Motor neuron (in vitro differentiated cells): ENCODE data around the gene FOXP1. TPM values are rescaled to one million over a fixed set of nuclear protein-coding genes. Genes with fewer than 3 reads are reported as not detected.

Experiments
- ATAC-seq, 8 experiments: fragments of 200-7000 bp; cut with Tn5 transposase; replicated peaks in 6 of 8; 2 replicates each; pipeline ENCODE4 v1.8.0; 2021; ENCODE audit warnings: mild to moderate bottlenecking in 8 of 8, moderate library complexity in 8 of 8
- H3K27ac ChIP-seq, 2 donors: fragments of 250-450 bp; sonication (Bioruptor Pico); 2 replicates each; pipeline ENCODE4 v1.9.0; 2021; ENCODE audit warnings: antibody characterized with exemption in 2 of 2, mild to moderate bottlenecking in 2 of 2, moderate library complexity in 1 of 2
- H3K4me1 ChIP-seq, 2 donors: fragments of 250-450 bp; sonication (Bioruptor Pico); replicated peaks in 1 of 2; 2 replicates each; pipeline ENCODE4 v1.6.1; 2021; ENCODE audit warnings: antibody characterized with exemption in 2 of 2, mild to moderate bottlenecking in 2 of 2, moderate library complexity in 1 of 2
- H3K4me3 ChIP-seq, 5 donors: fragments of 250-450 bp; sonication (Bioruptor Pico); 2 replicates each; pipeline ENCODE4 v1.9.0; 2021; ENCODE audit warnings: antibody characterized with exemption in 5 of 5, mild to moderate bottlenecking in 5 of 5, moderate library complexity in 4 of 5
- WGBS, 10 experiments: fragments of 450-650 bp; shearing (Covaris generic); methylation state at CpG; one replicate each; pipeline ENCODE4 v1.0.0; 2022; 5-methylcytosine and 5-hydroxymethylcytosine counted together
- in situ Hi-C, 9 experiments: fragments of 400-800 bp; cut with MboI; loops; one replicate each; pipeline ENCODE4 v1.15.0; 2021; ENCODE audit warnings: low sequenced_read_pairs in 9 of 9, low pct_unique_long_range_greater_than_20kb in 2 of 9; ENCODE audit not compliant: unreplicated experiment in 9 of 9
- total RNA-seq, 8 experiments: library from RNA; unstranded; fragments of 300-600 nt; gene quantifications; 2 replicates each; pipeline versions ENCODE4 v1.2.3 to v1.2.4, GENCODE V29; 2022

The FOXP1 gene
- total RNA-seq, 8 experiments from 2014 or later, result 7.0 to 118 (median 74.5) TPM

DNA sequence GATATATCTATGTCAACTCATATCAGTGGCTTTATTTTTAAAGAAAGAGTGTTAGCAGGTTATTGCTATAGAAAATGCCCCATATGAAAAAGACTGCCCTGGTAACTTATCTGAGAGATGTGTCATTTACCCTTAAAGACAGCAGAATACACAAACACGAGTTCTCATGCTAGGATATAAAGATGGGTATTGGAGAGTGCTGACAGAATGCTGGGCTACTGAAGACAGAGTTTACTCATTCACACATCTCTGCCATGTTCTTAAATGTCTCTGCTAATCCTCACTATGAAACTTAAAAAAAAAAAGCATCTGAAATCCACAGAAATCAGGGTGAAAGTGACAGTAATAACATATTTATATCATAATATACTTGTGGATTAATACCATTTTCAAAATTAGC is 126.7 kb downstream of the FOXP1 start:
- WGBS, 10 experiments, result 17 to 100% (median 85%) methylated on average over 1 of the region's 1 CpG; no CpG with 5 or more reads in 2 of the 10 experiments
- Histone ChIP-seq H3K4me3 (no peak overlapping the region), H3K27ac (no peak overlapping the region), H3K4me1 (peaks cover 9 to 13% of the 10 kb centered on the region in 2 donors)
- no peak for ATAC-seq
- in situ Hi-C loops, result no loop called here

DNA sequence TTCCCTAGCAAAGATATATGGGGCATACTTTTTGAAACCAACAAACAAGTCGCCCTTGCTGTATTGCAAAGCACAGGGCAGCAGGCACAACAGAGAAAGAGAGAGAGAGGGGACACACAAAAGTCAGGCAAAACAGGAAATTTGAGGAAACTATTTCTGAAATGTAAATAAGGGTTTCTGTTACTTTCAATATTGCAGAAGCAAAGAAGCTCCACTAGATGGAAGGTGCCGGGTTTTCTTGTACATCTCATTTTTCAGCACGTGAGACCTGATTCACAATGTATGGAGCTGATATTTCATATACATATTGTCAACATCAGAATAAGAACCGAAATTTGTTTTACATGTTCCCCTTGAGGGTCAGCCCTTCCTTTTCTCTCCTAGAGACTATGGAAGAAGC is 127.4 kb downstream of the FOXP1 start:
- in situ Hi-C loops, result no loop called here
- WGBS, 10 experiments, result 27 to 100% (median 77%) methylated on average over 1 to 4 of the region's 4 CpGs; no CpG with 5 or more reads in 2 of the 10 experiments
- ATAC-seq, result no peak
- H3K4me3 ChIP-seq, result no peak overlapping the region
- no peak overlapping the region for H3K27ac ChIP-seq
- peaks cover 12 to 18% of the 10 kb centered on the region in 2 donors for H3K4me1 ChIP-seq

DNA sequence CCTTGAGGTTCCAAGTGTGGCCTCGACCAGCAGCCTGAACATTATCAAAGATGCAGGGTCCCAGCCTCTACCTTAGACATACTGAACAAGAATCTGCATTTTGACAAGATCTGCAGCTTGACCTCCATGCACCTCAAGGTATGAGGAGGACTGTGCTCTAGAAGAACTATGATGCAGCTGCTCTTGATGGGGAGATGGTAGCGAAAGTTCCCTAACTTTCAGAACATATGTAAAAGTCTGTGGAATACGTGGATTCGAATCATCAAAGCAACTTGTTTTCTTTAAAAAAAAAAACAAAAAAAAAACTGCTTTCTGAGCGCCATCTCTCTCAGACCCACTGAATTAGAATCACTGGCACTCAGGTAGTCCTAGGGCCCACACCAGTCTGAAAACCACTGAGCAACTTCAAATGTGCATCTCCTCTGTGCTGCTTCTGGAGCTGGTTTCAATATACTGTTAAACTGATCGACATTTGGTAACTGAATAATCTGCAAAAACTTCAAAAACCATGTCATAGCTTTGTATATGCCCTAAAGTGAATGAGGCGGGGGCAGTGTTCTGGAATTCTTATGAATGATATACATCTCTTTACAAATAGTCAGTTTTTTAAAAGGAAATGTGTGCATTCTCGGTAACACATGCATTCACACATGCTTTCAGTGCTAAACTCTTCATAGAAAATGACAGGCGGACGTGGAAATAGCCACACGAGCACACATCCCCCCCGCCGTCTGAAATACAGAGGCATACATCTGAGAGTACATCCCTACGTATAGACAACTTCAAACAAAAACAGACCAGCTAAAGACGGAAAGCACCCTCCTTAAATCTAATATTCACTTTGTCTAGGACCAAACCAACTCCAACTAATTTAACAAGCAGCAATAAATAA is 128.8 kb downstream of the FOXP1 start:
- no peak for ATAC-seq

DNA sequence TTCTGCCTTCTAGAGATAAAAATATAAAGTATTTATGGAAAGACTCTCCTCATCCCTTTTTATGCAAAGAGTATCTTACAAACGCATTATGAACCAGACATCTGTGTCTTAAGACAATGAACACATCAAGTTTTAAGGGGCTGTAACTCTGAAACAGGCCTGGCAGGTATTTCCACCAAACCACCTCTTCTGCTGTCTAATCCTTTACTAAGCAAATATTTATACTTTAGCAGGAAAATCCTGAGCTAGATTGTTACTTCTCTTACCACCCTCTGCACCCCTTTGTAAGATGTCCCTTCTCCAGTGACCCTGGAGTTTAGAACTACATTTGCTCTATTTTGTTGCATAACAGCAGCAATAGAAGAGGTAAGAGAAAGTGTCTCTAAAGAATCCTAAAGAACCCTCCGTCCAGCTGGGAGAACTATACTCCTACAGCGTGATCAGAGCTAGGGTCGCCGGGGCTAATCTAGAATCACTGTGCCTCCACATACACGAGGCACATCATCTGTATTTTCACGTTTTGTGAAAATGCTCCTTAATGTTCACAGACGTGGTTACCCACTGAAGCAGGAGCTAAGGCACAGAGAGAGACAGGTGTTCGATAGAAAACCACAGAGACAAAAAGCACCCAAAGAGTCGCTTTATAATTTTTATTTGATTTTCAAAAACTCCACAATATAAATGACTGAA is 129.6 kb downstream of the FOXP1 start:
- in situ Hi-C loops, result no loop called here
- Histone ChIP-seq H3K27ac (no peak overlapping the region), H3K4me1 (peaks cover 19 to 29% of the 10 kb centered on the region in 2 donors), H3K4me3 (no peak overlapping the region)
- 71 to 100% (median 91%) methylated on average over 1 to 10 of the region's 10 CpGs for WGBS, 10 experiments
- no peak for ATAC-seq

More for the DNA sequence above, 128.8 kb downstream of the FOXP1 start:
- in situ Hi-C loops, result no loop called here
- no peak overlapping the region for H3K4me3 ChIP-seq
- no peak overlapping the region for H3K27ac ChIP-seq
- peaks cover 19 to 32% of the 10 kb centered on the region in 2 donors for H3K4me1 ChIP-seq
- 80 to 100% (median 90%) methylated on average over 1 to 14 of the region's 15 CpGs; no CpG with 5 or more reads in 1 of the 10 experiments for WGBS, 10 experiments

DNA sequence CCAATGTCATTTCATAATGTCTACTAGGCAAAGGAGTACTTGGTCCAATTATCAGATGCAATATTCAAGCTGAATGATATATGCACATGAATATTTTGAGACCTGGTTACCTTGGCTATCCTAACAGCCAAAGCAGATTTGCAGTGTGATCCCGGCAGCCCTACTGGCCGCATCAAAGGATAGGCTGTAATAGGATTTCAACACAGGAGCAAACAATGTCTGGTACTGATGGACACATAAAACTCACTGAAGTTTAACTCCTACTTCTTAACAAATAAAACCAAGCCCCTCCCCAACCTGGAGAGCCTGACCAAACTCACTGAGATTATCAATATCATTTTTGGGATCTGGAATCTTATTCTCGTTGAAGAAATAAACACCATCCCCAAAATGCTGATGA is 130.2 kb downstream of the FOXP1 start:
- 93 to 100% (median 98%) methylated on average over 1 to 3 of the region's 3 CpGs; no CpG with 5 or more reads in 4 of the 10 experiments for WGBS, 10 experiments
- no peak overlapping the region for H3K4me3 ChIP-seq
- in situ Hi-C loops, result no loop called here
- ATAC-seq, result no peak
- no peak overlapping the region for H3K27ac ChIP-seq
- H3K4me1 ChIP-seq, result peaks cover 19 to 24% of the 10 kb centered on the region in 2 donors

DNA sequence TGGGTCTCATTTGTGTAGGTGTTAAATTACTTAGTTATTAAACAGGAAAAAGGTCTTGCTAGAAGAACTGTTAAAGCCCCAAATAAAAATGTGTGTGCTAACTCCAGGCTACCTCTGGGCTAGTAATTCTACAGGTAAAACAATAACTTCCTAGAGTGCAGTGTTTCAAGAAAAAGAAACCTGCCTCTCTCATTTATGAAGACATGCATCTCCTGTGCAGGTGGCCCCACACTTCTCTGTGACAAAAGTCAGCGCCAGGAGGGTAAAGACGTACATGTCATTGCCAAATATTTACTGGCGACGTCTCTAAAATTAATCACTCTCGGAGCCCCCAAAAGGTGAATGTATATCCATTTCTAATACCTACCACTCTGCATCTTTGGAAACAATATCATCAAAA is 131.7 kb downstream of the FOXP1 start:
- no peak overlapping the region for H3K27ac ChIP-seq
- no peak for ATAC-seq
- peaks cover 19 to 24% of the 10 kb centered on the region in 2 donors for H3K4me1 ChIP-seq
- 58 to 100% (median 93%) methylated on average over 2 to 5 of the region's 5 CpGs; no CpG with 5 or more reads in 4 of the 10 experiments for WGBS, 10 experiments
- no peak overlapping the region for H3K4me3 ChIP-seq
- in situ Hi-C loops, result no loop called here

DNA sequence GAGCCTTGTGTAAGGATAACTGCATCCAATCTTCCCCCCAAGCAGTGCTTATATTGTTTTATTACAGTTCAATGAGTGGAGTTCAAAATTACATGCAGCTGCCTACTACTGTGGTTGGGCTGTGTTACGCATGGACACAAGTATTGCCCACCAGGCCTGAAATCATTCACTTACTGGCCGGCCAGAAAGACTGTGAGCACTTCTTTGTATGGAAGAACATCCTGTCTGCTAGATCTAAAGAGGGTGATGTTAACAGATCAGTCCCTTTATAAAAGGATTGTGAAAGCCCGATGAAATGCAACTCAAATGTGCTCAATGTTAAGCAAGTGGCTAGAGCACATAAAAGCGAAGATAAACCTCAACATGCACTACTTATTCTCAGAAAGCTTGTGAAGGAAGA is 132.5 kb downstream of the FOXP1 start:
- H3K4me1 ChIP-seq, result peaks cover 19 to 24% of the 10 kb centered on the region in 2 donors
- in situ Hi-C loops, result no loop called here
- H3K4me3 ChIP-seq, result no peak overlapping the region
- no peak overlapping the region for H3K27ac ChIP-seq
- WGBS, 10 experiments, result 31 to 94% (median 77%) methylated on average over 1 to 4 of the region's 4 CpGs
- peak in 5 of 8 experiments; percentile 49 to 74 (median 67) for ATAC-seq

DNA sequence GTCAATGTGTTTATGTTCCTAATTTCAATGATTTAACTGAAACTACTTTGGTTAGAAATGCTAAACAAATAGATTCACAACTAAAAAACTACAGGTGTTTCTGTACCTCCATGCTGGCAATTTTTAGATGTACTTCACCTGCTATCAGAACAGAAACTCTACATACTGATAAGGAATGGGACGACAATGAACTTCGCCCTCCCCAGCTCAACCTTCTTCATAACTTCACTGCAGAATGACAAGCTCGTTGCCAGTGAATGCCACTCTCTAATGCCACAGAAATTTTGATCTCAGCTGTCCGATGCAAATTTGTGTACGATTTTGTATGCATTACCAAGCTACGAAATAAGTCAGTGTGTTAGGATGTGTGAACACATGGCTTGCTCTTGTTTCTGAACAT is 133.4 kb downstream of the FOXP1 start:
- Histone ChIP-seq H3K4me1 (peaks cover 19 to 24% of the 10 kb centered on the region in 2 donors), H3K4me3 (no peak overlapping the region), H3K27ac (no peak overlapping the region)
- 82 to 100% (median 95%) methylated on average over 1 to 6 of the region's 6 CpGs; no CpG with 5 or more reads in 3 of the 10 experiments for WGBS, 10 experiments
- in situ Hi-C loops, result no loop called here
- ATAC-seq, result no peak

DNA sequence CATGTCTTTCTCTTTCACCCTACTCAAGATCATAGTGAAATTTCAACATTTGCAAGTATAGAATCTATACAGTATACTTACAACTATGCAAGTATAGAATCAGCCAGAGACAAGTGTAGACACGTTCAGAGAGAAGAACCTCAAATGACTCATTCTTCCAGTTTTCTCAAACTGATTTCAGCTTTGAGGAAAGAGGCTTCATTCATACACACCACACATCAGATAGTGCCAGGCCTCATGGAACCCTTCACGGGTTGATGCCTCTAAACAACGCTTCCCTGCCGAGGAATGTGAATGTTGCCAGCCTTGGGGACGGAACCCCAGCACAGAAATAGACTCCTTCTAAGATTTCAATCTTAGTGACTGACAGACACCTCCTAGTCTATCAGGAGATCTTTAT is 135.7 kb downstream of the FOXP1 start:
- Histone ChIP-seq H3K27ac (no peak overlapping the region), H3K4me3 (no peak overlapping the region), H3K4me1 (peaks cover 17 to 24% of the 10 kb centered on the region in 2 donors)
- ATAC-seq, result no peak
- in situ Hi-C loops, result no loop called here
- WGBS, 10 experiments, result 71 to 93% (median 91%) methylated on average over 1 to 5 of the region's 5 CpGs; no CpG with 5 or more reads in 3 of the 10 experiments

DNA sequence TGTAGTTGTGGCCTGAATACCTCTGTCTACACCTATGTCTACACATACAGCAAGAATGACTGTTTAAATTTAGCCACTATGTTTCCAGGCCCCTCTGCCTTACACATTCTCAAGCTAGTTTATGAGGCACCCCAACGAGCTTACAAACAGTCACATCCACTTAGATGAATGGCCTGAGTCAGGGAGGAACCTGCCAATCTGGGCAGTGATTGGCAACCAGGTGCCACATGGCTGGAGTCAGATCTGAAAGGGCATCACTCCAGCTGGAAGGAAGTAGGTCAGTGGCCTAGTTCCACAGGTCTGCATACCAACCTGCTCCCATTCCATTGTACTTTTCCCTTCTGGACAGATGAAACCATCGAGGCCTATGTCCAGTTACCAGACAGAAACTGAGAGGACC is 136.3 kb downstream of the FOXP1 start:
- 67 to 100% (median 100%) methylated on average over 1 to 2 of the region's 2 CpGs; no CpG with 5 or more reads in 4 of the 10 experiments for whole genome bisulfite sequencing, 10 experiments
- in situ Hi-C loops, result no loop called here
- no peak for ATAC-seq
- H3K4me1 ChIP-seq, result peaks cover 11 to 19% of the 10 kb centered on the region in 2 donors
- H3K27ac ChIP-seq, result no peak overlapping the region
- H3K4me3 ChIP-seq, result no peak overlapping the region

DNA sequence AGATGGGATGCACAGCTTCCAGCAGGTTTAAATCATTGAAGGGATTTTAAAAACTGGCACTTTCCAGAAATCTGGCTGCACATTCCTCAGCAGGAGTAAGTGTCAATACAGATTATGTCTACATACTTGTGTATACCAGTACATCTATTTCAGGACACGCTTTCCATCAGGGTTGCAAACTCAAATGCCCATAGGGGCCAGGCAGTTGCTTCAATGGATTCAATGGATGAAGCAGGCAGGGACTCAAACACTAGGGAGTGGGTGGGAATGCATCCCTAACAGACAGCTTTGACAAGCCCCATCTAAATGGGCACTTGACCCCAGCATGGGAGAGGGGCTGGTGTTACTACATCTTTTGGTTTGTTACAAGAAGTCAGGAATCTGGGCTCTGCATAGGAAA is 136.8 kb downstream of the FOXP1 start:
- Histone ChIP-seq H3K4me1 (peaks cover 10 to 19% of the 10 kb centered on the region in 2 donors), H3K4me3 (no peak overlapping the region), H3K27ac (no peak overlapping the region)
- in situ Hi-C loops, result no loop called here
- ATAC-seq, result no peak
- WGBS, 10 experiments, result 100% methylated on average over 1 of the region's 1 CpG; no CpG with 5 or more reads in 6 of the 10 experiments

DNA sequence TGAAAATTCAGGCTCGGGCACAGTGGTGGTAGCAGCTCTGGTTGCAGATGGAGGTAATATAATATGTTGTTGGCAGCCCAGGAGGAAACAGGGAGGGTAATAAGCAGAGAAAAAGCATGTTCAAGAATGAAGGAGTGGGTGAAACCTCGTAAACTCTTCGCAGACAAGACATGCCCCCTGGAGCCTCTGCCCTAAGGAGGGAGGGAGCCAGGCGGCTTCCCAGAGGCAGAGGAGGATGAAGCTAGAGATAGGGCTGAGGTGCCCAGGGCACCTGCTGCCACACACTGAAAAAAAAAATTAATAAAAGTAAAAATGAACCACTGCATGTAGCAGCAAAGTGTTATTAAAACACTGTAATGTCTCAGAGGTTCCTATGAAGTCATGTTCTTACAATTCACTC is 137.3 kb downstream of the FOXP1 start:
- 87 to 100% (median 94%) methylated on average over 2 to 4 of the region's 4 CpGs; no CpG with 5 or more reads in 3 of the 10 experiments for WGBS, 10 experiments
- H3K27ac ChIP-seq, result no peak overlapping the region
- in situ Hi-C loops, result no loop called here
- no peak for ATAC-seq
- H3K4me3 ChIP-seq, result no peak overlapping the region
- H3K4me1 ChIP-seq, result peaks cover 7 to 15% of the 10 kb centered on the region in 2 donors

DNA sequence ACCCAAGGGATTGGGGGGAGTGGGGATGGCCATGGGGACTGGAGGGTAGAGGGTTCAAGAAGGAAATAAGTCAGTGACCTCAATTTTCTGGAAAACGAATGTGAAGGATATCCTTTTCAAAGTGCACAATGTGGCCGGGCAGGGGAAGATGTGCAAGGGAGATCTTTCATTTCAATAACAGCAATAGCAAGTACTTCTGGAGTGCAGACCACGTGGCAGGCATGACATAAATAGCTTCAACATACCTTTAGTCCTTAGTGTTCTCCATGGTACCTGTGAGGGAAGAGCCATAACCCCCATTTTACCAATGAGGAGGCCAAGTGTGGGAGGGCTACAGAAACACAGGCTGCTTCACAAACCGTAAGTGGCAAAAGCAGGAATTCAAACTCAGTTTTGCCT is 138.7 kb downstream of the FOXP1 start:
- Histone ChIP-seq H3K27ac (no peak overlapping the region), H3K4me3 (no peak overlapping the region), H3K4me1 (peaks cover 0 to 1% of the 10 kb centered on the region in 2 donors)
- WGBS, 10 experiments, result 73 to 96% (median 85%) methylated on average over 2 to 4 of the region's 4 CpGs; no CpG with 5 or more reads in 4 of the 10 experiments
- ATAC-seq, result no peak
- in situ Hi-C loops, result no loop called here
